Measurements from ENCODE around the gene IL17D. TPM values are rescaled to one million over a fixed set of nuclear protein-coding genes. Genes with fewer than 3 reads are reported as not detected.

The IL17D gene
- total and polyA plus RNA-seq, 2 experiments from 2014 or later = 1.6 to 2.3 TPM

DNA sequence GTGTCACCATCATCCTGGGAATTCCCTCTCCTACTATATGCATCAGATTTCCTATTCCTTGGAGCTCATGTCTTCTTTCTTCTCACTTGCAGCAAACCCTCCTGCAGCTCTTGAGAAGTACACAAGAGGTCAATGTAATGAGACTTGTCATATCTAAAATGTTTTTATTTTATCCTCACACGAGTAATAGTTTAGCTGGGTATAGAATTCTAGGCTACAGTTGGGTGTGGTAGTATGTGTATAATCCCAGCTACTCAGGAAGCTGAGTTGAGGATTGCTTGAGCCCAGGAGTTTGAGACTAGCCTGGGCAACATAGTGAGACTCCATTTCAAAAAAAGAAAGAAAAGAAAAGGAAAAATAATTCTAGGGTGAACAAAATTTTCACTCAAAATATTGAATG is 45.9 kb downstream of the IL17D start (continued):
- TF ChIP-seq, protein P1, sequence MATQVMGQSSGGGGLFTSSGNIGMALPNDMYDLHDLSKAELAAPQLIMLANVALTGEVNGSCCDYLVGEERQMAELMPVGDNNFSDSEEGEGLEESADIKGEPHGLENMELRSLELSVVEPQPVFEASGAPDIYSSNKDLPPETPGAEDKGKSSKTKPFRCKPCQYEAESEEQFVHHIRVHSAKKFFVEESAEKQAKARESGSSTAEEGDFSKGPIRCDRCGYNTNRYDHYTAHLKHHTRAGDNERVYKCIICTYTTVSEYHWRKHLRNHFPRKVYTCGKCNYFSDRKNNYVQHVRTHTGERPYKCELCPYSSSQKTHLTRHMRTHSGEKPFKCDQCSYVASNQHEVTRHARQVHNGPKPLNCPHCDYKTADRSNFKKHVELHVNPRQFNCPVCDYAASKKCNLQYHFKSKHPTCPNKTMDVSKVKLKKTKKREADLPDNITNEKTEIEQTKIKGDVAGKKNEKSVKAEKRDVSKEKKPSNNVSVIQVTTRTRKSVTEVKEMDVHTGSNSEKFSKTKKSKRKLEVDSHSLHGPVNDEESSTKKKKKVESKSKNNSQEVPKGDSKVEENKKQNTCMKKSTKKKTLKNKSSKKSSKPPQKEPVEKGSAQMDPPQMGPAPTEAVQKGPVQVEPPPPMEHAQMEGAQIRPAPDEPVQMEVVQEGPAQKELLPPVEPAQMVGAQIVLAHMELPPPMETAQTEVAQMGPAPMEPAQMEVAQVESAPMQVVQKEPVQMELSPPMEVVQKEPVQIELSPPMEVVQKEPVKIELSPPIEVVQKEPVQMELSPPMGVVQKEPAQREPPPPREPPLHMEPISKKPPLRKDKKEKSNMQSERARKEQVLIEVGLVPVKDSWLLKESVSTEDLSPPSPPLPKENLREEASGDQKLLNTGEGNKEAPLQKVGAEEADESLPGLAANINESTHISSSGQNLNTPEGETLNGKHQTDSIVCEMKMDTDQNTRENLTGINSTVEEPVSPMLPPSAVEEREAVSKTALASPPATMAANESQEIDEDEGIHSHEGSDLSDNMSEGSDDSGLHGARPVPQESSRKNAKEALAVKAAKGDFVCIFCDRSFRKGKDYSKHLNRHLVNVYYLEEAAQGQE (IDR thresholded peaks at IDR 0.05; ENCODE audit: unreplicated experiment) = no peak
- TF ChIP-seq, protein P2, sequence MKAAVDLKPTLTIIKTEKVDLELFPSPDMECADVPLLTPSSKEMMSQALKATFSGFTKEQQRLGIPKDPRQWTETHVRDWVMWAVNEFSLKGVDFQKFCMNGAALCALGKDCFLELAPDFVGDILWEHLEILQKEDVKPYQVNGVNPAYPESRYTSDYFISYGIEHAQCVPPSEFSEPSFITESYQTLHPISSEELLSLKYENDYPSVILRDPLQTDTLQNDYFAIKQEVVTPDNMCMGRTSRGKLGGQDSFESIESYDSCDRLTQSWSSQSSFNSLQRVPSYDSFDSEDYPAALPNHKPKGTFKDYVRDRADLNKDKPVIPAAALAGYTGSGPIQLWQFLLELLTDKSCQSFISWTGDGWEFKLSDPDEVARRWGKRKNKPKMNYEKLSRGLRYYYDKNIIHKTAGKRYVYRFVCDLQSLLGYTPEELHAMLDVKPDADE (IDR thresholded peaks at IDR 0.05) = no peak

DNA sequence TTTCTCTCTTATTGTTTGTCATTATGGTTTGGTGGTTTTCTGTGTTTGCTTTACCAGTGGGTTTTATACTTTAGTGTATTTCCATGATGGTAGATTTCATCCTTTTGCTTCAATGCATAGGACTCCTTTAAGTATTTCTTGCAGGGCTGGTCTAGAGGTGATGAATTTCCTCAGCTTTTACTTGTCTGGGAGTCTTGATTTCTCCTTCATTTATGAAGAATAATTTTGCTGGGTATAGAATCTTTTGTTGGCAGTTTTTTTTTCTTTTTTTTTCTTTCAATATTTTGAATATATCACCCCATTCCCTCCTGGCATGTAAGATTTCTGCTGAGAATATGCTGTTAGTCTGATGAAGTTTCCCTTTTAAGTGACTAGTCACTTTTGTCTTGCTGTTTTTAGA is 50.5 kb downstream of the IL17D start:
- Histone ChIP-seq H3K4me2 (no peak overlapping the region), H2AFZ (no peak overlapping the region), H3K9me2 (ENCODE audit: insufficient read depth) (no peaks in the 10 kb centered on the region), H3K27ac (ENCODE audit: low read depth) (no peak overlapping the region), H3F3A (replicated peaks; ENCODE audit: low read depth) (no peaks in the 10 kb centered on the region), H3K79me2 (replicated peaks; ENCODE audit: insufficient read depth) (no peaks in the 10 kb centered on the region), H3K27me3 (ENCODE audit: insufficient read depth) (no peaks in the 10 kb centered on the region), H3K4me3 (no peak overlapping the region), H3K36me3 (ENCODE audit: insufficient read depth) (no peaks in the 10 kb centered on the region; the same call in 1 of the 2 replicates), H4K20me1 (replicated peaks; ENCODE audit: insufficient read depth) (no peaks in the 10 kb centered on the region), H3K4me1 (ENCODE audit: insufficient read depth) (peaks cover 7% of the 10 kb centered on the region; the same call in 1 of the 2 replicates)
- Mint-ChIP-seq H3K9me3 (peaks cover 36% of the 10 kb centered on the region), H3K4me3 (no peak overlapping the region), H3K27me3 (ENCODE audit: insufficient read depth, low read depth, poor library complexity) (peaks cover 5% of the 10 kb centered on the region), H3K27ac (no peak overlapping the region), H3K4me1 (peaks cover 9% of the 10 kb centered on the region), H3K36me3 (ENCODE audit: low read depth) (peaks cover 40% of the 10 kb centered on the region; the same call in 2 of the 3 replicates)
- TF ChIP-seq, protein P1 (IDR thresholded peaks at IDR 0.05; ENCODE audit: unreplicated experiment) = no peak
- TF ChIP-seq EZH2phosphoT487 (IDR thresholded peaks at IDR 0.05; ENCODE audit: unreplicated experiment) = no peak
- TF ChIP-seq, protein P3, sequence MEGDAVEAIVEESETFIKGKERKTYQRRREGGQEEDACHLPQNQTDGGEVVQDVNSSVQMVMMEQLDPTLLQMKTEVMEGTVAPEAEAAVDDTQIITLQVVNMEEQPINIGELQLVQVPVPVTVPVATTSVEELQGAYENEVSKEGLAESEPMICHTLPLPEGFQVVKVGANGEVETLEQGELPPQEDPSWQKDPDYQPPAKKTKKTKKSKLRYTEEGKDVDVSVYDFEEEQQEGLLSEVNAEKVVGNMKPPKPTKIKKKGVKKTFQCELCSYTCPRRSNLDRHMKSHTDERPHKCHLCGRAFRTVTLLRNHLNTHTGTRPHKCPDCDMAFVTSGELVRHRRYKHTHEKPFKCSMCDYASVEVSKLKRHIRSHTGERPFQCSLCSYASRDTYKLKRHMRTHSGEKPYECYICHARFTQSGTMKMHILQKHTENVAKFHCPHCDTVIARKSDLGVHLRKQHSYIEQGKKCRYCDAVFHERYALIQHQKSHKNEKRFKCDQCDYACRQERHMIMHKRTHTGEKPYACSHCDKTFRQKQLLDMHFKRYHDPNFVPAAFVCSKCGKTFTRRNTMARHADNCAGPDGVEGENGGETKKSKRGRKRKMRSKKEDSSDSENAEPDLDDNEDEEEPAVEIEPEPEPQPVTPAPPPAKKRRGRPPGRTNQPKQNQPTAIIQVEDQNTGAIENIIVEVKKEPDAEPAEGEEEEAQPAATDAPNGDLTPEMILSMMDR (conservative IDR thresholded peaks at IDR 0.05; ENCODE audit: low read depth in 2 of 2) = no peak
- TF ChIP-seq EZH2 (IDR thresholded peaks at IDR 0.05; ENCODE audit: low read depth, unreplicated experiment) = no peak
- TF ChIP-seq, protein P4, sequence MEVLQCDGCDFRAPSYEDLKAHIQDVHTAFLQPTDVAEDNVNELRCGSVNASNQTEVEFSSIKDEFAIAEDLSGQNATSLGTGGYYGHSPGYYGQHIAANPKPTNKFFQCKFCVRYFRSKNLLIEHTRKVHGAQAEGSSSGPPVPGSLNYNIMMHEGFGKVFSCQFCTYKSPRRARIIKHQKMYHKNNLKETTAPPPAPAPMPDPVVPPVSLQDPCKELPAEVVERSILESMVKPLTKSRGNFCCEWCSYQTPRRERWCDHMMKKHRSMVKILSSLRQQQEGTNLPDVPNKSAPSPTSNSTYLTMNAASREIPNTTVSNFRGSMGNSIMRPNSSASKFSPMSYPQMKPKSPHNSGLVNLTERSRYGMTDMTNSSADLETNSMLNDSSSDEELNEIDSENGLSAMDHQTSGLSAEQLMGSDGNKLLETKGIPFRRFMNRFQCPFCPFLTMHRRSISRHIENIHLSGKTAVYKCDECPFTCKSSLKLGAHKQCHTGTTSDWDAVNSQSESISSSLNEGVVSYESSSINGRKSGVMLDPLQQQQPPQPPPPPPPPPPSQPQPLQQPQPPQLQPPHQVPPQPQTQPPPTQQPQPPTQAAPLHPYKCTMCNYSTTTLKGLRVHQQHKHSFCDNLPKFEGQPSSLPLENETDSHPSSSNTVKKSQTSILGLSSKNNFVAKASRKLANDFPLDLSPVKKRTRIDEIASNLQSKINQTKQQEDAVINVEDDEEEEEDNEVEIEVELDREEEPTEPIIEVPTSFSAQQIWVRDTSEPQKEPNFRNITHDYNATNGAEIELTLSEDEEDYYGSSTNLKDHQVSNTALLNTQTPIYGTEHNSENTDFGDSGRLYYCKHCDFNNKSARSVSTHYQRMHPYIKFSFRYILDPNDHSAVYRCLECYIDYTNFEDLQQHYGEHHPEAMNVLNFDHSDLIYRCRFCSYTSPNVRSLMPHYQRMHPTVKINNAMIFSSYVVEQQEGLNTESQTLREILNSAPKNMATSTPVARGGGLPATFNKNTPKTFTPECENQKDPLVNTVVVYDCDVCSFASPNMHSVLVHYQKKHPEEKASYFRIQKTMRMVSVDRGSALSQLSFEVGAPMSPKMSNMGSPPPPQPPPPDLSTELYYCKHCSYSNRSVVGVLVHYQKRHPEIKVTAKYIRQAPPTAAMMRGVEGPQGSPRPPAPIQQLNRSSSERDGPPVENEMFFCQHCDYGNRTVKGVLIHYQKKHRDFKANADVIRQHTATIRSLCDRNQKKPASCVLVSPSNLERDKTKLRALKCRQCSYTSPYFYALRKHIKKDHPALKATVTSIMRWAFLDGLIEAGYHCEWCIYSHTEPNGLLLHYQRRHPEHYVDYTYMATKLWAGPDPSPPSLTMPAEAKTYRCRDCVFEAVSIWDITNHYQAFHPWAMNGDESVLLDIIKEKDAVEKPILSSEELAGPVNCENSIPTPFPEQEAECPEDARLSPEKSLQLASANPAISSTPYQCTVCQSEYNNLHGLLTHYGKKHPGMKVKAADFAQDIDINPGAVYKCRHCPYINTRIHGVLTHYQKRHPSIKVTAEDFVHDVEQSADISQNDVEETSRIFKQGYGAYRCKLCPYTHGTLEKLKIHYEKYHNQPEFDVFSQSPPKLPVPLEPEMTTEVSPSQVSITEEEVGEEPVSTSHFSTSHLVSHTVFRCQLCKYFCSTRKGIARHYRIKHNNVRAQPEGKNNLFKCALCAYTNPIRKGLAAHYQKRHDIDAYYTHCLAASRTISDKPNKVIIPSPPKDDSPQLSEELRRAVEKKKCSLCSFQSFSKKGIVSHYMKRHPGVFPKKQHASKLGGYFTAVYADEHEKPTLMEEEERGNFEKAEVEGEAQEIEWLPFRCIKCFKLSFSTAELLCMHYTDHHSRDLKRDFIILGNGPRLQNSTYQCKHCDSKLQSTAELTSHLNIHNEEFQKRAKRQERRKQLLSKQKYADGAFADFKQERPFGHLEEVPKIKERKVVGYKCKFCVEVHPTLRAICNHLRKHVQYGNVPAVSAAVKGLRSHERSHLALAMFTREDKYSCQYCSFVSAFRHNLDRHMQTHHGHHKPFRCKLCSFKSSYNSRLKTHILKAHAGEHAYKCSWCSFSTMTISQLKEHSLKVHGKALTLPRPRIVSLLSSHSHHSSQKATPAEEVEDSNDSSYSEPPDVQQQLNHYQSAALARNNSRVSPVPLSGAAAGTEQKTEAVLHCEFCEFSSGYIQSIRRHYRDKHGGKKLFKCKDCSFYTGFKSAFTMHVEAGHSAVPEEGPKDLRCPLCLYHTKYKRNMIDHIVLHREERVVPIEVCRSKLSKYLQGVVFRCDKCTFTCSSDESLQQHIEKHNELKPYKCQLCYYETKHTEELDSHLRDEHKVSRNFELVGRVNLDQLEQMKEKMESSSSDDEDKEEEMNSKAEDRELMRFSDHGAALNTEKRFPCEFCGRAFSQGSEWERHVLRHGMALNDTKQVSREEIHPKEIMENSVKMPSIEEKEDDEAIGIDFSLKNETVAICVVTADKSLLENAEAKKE (CRISPR knock-in tag; IDR thresholded peaks at IDR 0.05) = no peak
- ATAC-seq (no peak), DNase-seq (ENCODE audit: low spot score) (no peak)

Measured in GM23338 (cell line).